ENCODE results near the gene ROBO4.
A peak's percentile ranks its signal among the peaks of the same experiment; 100 is the strongest.

ROBO4 gene

DNA sequence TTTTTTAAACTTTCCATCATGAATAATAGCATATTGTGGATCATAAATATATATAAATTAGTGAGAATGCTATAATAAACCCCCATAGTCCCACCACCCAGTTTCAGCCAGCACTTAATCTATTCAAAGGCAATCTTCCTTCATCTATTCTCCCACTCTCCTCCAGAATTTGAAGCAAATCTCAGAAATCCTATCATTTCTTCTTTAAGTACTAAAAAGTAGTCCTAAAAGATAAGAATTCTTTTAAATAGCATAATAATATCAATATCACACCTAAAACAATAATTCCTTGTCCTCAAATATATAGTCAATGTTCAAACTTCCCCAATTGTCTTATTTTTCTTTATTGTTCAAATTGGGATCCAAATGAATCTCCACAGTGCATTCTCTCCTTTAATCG, 57.0 kb downstream of the ROBO4 start:
- DNase-seq (ENCODE audit: low spot score): no peak

DNA sequence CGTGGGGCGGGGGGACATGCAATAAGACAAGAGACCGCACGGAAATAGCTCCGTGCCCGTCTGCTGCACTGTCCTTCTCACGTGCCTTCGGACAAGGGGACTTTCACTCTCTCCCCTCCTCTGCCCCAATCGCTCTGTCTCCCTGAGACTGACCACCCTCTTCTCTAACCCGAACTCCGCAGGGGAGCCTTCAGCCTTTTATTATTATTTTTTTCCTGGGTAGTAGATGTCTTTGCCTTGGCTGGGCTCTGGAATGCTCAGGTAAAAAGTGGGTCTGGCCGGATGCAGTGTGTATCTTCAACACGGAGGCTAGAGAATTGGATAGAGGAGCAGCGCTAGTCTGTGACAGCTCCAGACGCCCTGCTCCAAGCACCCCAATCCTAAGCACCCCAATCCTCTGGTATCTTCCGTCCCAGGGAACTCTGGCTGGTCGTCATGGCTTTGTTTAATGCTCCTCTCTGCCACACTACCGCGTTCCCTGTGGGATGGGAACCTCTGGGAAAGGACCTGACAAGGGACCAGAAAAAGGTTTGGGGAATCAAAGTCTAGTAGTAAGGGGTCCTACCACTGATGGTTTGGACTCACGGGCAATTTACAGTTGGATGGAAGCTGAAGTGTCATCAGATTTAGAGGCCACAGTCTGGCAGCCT, 57.6 kb downstream of the ROBO4 start:
- no peak for DNase-seq (ENCODE audit: low spot score)

DNA sequence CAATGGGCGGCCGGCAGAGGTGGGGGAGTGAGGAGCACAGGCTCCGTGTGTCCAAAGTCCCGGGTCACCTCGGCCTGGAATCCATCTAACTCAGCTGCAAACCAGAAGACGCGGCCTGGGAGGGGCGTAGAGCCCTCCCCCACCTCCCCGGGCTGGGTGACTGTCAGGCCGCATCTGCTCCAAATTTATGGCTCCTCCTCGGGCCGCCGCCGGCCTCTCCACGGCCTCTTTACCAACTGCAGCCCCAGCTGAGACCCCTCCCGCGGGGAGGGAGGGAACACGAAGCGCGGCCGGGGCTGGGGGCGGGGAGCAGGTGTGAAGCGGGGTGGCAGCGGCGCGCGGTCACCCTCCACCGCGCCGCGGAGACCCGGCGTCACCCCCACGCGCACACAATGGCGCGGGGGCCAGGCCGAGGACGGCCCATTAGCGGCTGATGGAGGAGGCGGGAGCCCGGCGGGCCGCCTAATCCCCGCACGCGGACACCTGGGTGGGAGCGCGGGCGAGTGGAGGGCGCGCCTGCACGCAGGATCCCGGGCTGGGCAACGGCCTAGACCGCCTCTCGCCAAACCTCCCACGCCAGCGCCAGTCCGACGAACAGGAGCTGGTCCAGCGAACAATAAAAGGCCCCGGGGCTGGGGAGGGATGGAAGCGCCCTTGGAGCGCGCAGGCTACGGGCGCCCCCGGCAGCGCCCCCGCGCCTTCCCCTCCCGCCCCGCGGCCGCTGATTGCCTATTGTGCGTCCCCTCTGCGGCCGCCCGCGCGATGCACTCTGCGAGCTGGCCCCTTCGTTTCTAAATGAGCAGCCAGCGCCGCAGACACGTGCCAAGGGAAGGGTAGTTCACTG, 58.3 kb downstream of the ROBO4 start:
- no peak for DNase-seq (ENCODE audit: low spot score)

DNA sequence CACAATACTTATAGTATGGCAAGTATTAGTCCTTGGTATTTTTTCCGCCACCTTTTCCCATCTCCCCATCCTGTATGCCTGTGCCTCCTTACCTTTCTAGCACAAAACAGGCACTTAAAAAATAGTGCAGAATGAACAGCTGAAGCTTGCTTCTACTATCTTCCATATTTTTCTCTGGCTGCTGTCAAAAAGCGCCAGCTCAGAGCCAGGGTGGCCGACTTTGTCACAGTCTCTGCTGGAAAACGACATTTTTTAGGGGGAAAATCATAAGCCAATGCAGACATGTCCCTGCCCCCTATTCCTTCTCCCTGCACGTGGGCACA, 58.9 kb downstream of the ROBO4 start:
- no peak for DNase-seq (ENCODE audit: low spot score)

DNA sequence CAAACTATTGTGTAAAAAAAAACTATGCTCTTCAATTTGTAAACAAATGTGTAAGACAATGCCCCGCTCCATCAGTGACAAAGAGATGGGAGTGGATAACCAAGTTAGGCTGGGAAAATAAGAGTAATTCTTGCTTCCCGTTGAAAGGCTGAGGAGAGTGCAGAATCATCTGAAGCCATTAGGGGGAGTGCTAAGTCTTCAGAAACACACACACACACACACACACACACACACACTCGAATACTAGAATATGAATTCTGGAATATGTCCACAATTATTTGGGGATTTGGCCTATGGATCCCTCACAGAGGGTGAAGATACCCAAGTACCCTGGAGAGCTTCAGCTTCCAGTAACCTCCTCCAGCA, 60.2 kb downstream of the ROBO4 start:
- DNase-seq (ENCODE audit: low spot score): peak; percentile 81

DNA sequence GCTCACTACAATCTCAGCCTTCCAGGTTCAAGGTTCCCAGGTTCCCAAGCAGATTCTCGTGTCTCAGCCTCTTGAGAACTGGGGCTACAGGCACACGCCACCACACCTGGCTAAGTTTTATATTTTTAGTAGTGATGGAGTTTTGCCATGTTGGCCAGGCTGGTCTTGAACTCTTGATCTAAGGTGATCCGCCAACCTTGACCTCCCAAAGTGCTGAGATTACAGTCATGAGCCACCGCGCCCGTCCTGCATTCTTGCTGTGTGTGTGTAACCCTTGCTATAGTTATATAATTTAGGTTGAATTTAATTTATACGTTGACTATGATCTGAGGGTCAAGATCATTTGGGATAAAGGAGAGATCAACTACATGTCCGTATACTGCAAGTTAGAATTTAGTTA, 61.7 kb downstream of the ROBO4 start:
- DNase-seq (ENCODE audit: low spot score): no peak

DNA sequence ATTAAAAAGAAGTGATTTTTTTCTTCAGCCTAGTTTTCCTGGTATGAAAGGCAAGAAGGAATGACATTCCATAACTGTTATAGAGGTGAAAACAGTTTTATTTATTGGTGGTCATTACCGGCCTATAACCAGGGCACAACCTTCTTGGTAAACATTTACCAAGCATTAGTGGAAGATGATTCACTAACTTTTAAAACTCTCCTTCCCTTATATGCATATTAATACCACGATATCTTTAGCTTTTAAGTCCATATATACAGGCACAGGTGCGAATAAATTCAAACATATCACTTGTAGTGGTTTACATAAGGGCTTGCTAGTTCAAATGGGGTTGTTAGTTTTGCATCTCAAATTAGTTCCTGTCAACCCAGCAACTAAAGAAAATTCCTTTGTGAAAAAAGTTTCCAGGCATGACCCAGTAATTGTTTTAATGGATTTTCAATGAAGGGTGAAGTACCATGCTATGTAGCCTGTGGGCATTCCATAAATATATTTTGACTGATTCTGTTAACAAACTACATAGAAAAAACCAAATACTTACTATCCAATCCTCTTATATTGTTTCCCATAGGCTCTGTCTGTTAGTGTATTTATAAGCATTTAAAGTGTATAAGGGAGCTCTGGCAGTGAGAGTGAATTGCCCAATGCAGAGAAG, 63.0 kb downstream of the ROBO4 start:
- peak; percentile 55 for DNase-seq (ENCODE audit: low spot score)
